Panc1 (cell line): ENCODE data around the gene PIN1. TPM values are rescaled to one million over a fixed set of nuclear protein-coding genes. Genes with fewer than 3 reads are reported as not detected.
A peak's percentile ranks its signal among the peaks of the same experiment; 100 is the strongest.

Source experiments
- ATAC-seq: fragments of 200-7000 bp; cut with Tn5 transposase; 2 replicates; pipeline ENCODE4 v1.9.1; 2020; ENCODE audit warnings: mild to moderate bottlenecking, moderate library complexity
- BruUV-seq: library from RNA; stranded (reverse); fragments of 400-500 nt; replicated peaks from 2 replicates; lab custom pipeline; 2021; lab: Mats Ljungman, UMichigan
- CTCF ChIA-PET: fragments of 300-600 bp; sonication (Branson Sonifier 250); formaldehyde crosslinking; loops from one replicate; lab custom pipeline; 2022; ENCODE audit warnings: antibody characterized with exemption; lab: Charles Lee
- POLR2A ChIA-PET: fragments of 300-600 bp; sonication (Branson Sonifier 250); formaldehyde crosslinking; loops from one replicate; lab custom pipeline; 2022; ENCODE audit warnings: antibody characterized with exemption; lab: Charles Lee
- DNase-seq: peaks from one replicate; pipeline ENCODE4 v3.0.0-alpha.2; 2010; ENCODE audit warnings: low read depth, low spot score
- H3K27ac ChIP-seq: 2 replicates; pipeline ENCODE4 v1.5.1; 2011; ENCODE audit warnings: mild to moderate bottlenecking, low read length, inconsistent platforms
- H3K27me3 ChIP-seq: fragments of 200-500 bp; sonication (Bioruptor generic); 2 replicates; pipeline ENCODE4 v1.6.0; 2014; ENCODE audit warnings: low read length, inconsistent platforms; ENCODE audit not compliant: control insufficient read depth, insufficient read depth
- H3K36me3 ChIP-seq: fragments of 200-500 bp; sonication (Bioruptor generic); 2 replicates; pipeline ENCODE4 v1.5.1; 2014; ENCODE audit warnings: inconsistent platforms, mild to moderate bottlenecking, low read length, moderate library complexity; ENCODE audit not compliant: control insufficient read depth, insufficient read depth
- H3K4me1 ChIP-seq: 2 replicates; pipeline ENCODE4 v1.5.1; 2011; ENCODE audit warnings: inconsistent platforms, mild to moderate bottlenecking, low read length, moderate library complexity; ENCODE audit not compliant: control insufficient read depth, insufficient read depth
- H3K4me3 ChIP-seq, 2 experiments: 2 replicates each; pipeline ENCODE4 v1.5.1; 2011 to 2012; ENCODE audit warnings: low read depth in 2 of 2, low read length in 2 of 2, mild to moderate bottlenecking in 2 of 2, inconsistent platforms in 1 of 2, moderate library complexity in 1 of 2
- H3K9me3 ChIP-seq: fragments of 200-500 bp; sonication (Bioruptor generic); 2 replicates; pipeline ENCODE4 v1.5.1; 2014; ENCODE audit warnings: low read depth, mild to moderate bottlenecking, inconsistent platforms, low read length, moderate library complexity; ENCODE audit not compliant: control insufficient read depth, insufficient read depth
- CTCF ChIP-seq: fragments of 450-650 bp; IDR thresholded peaks from 2 replicates; pipeline ENCODE4 v1.5.1; 2017; ENCODE audit warnings: mild to moderate bottlenecking
- POLR2AphosphoS5 ChIP-seq: IDR thresholded peaks from 2 replicates; pipeline ENCODE4 v1.6.1; 2012; ENCODE audit warnings: mild to moderate bottlenecking, low read depth, low read length, moderate library complexity
- REST ChIP-seq, 2 experiments: IDR thresholded peaks; 2 replicates each; pipeline ENCODE4 v1.6.1; 2011 to 2012; ENCODE audit warnings: low read depth in 2 of 2, control low read depth in 1 of 2, low read length in 1 of 2, mild to moderate bottlenecking in 1 of 2, moderate library complexity in 1 of 2; ENCODE audit not compliant: insufficient read depth in 1 of 2
- SIN3A ChIP-seq: IDR thresholded peaks from 2 replicates; pipeline ENCODE4 v1.6.1; 2012; ENCODE audit warnings: low read depth, mild to moderate bottlenecking, low read length, moderate library complexity, borderline replicate concordance; ENCODE audit not compliant: insufficient read depth
- TCF7L2 ChIP-seq: IDR thresholded peaks from 2 replicates; pipeline ENCODE4 v1.6.1; 2011; ENCODE audit warnings: mild to moderate bottlenecking, low read depth, low read length, inconsistent platforms
- in situ Hi-C: cut with HindIII; loops from 2 replicates; pipeline ENCODE4 v1.10.0; 2016; ENCODE audit warnings: low sequenced_read_pairs, low pct_unique_long_range_greater_than_20kb
- intact Hi-C: fragments of 100-400 bp; cut with micrococcal nuclease; formaldehyde crosslinking; loops from one replicate; pipeline ENCODE4 v1.10.0; 2022; ENCODE audit not compliant: unreplicated experiment
- total RNA-seq: library from RNA; stranded (reverse); gene quantifications from one replicate; pipeline ENCODE4 v1.2.1, GENCODE V29; 2021; ENCODE audit not compliant: unreplicated experiment

The PIN1 gene
- total RNA-seq, 1 experiment from 2014 or later = 102 TPM

- peak; percentile 11 for ATAC-seq
- BruUV-seq = no TSS peak
- Histone ChIP-seq H3K27me3 (no peaks in the 10 kb centered on the region), H3K36me3 (peaks cover 8% of the 10 kb centered on the region), H3K27ac (no peak overlapping the region; the same call in 1 of the 2 replicates), H3K4me3 (peak overlapping the region; percentile 56 to 74), H3K4me1 (0 out of 2 replicates have a peak, but pooled peaks cover 4% of the 10 kb centered on the region), H3K9me3 (no peaks in the 10 kb centered on the region)
- no peak for DNase-seq
- POLR2A ChIA-PET = no interaction called here
- CTCF ChIA-PET = interaction anchor here (0.6 kb wide), 1 partner anchor 272 kb away, joined by 3 read pairs; the partner anchor contains the start of gene PPAN
- intact Hi-C loops (no loop called here), in situ Hi-C loops (no loop called here)
- TF ChIP-seq TCF7L2 (no peak), REST (IDR thresholded peaks at IDR 0.05; ENCODE audit: insufficient read depth in 1 of 2, low read depth in 2 of 2, low read length in 1 of 2) (no peak), SIN3A (no peak), CTCF (no peak), POLR2AphosphoS5 (no peak)
Measured at GRCh38 chr19:9834307-9834725, 802 bp upstream of the PIN1 start.

GRCh38 chr19:9835507-9835949 is 410 bp downstream of the PIN1 start:
- BruUV-seq = no TSS peak
- peak overlapping the region; percentile 70 for H3K27ac ChIP-seq
- in situ Hi-C loops = no loop called here
- intact Hi-C loops = no loop called here
- no peaks in the 10 kb centered on the region for H3K27me3 ChIP-seq
- no peaks in the 10 kb centered on the region for H3K9me3 ChIP-seq
- ChIA-PET POLR2A (no interaction called here), CTCF (no interaction called here)
- ATAC-seq (peak; percentile 23), DNase-seq (no peak)
- peaks cover 8% of the 10 kb centered on the region for H3K36me3 ChIP-seq
- 0 out of 2 replicates have a peak, but pooled peaks cover 4% of the 10 kb centered on the region for H3K4me1 ChIP-seq
- H3K4me3 ChIP-seq = peak overlapping the region; percentile 73 to 74
- TF ChIP-seq TCF7L2 = no peak
- no peak for TF ChIP-seq REST (IDR thresholded peaks at IDR 0.05; ENCODE audit: insufficient read depth in 1 of 2, low read depth in 2 of 2, low read length in 1 of 2)
- TF ChIP-seq POLR2AphosphoS5 = no peak
- no peak for TF ChIP-seq CTCF
- no peak for TF ChIP-seq SIN3A
